K562 (cell line): ENCODE measurements around the gene CAV1. TPM values are rescaled to one million over a fixed set of nuclear protein-coding genes. Genes with fewer than 3 reads are reported as not detected.

ENCODE experiments used
- ADNP ChIP-seq: fragments of 200-800 bp; sonication (Bioruptor generic); IDR thresholded peaks from 2 replicates; pipeline ENCODE4 v1.6.1; 2016; ENCODE audit warnings: missing genetic modification characterization, missing compliant biosample characterization
- CC2D1A ChIP-seq: fragments of 450-650 bp; IDR thresholded peaks from 2 replicates; pipeline ENCODE4 v1.6.1; 2017; ENCODE audit warnings: mild to moderate bottlenecking
- CSDE1 ChIP-seq, 2 experiments: fragments of 450-650 bp; IDR thresholded peaks; 2 replicates each; pipeline ENCODE4 v1.6.1; 2016; ENCODE audit warnings: mild to moderate bottlenecking in 1 of 2
- E2F4 ChIP-seq: sonication (generic); formaldehyde crosslinking; IDR thresholded peaks from 2 replicates; pipeline ENCODE4 v1.8.0; 2022; ENCODE audit warnings: mild to moderate bottlenecking, low read depth, missing genetic modification reagents
- GABPA ChIP-seq: fragments of 200-800 bp; sonication (Bioruptor generic); conservative IDR thresholded peaks from 2 replicates; pipeline ENCODE4 v1.6.1; 2016; ENCODE audit warnings: low read depth, missing genetic modification characterization, missing compliant biosample characterization
- IRF2 ChIP-seq: sonication (generic); formaldehyde crosslinking; IDR thresholded peaks from 2 replicates; pipeline ENCODE4 v1.8.1; 2022; ENCODE audit warnings: mild to moderate bottlenecking, missing genetic modification reagents
- MNT ChIP-seq, 2 experiments: fragments of 450-650 bp; conservative IDR thresholded peaks; 2 replicates each; pipeline ENCODE4 v1.6.1; 2017; ENCODE audit warnings: mild to moderate bottlenecking in 2 of 2, moderate library complexity in 2 of 2
- NFYB ChIP-seq: IDR thresholded peaks from 2 replicates; pipeline ENCODE4 v1.6.1; 2011; ENCODE audit warnings: mild to moderate bottlenecking, moderate library complexity; ENCODE audit not compliant: insufficient read length; ENCODE audit errors: extremely low read depth
- POLR2B ChIP-seq: fragments of 450-650 bp; IDR thresholded peaks from 2 replicates; pipeline ENCODE4 v1.6.1; 2018; ENCODE audit warnings: low read depth; ENCODE audit not compliant: partially characterized antibody
- PTTG1 ChIP-seq: fragments of 450-650 bp; IDR thresholded peaks from 2 replicates; pipeline ENCODE4 v1.6.1; 2016; ENCODE audit warnings: low read depth, mild to moderate bottlenecking, missing genetic modification characterization, missing compliant biosample characterization
- SREBF2 ChIP-seq: sonication (generic); formaldehyde crosslinking; IDR thresholded peaks from 2 replicates; pipeline ENCODE4 v1.4.0; 2020; ENCODE audit warnings: mild to moderate bottlenecking, missing genetic modification reagents
- ZC3H8 ChIP-seq: fragments of 450-650 bp; IDR thresholded peaks from 2 replicates; pipeline ENCODE4 v1.6.1; 2017
- ZFP1 ChIP-seq: fragments of 450-650 bp; formaldehyde crosslinking; IDR thresholded peaks from 2 replicates; pipeline ENCODE4 v1.4.0; 2020; ENCODE audit warnings: mild to moderate bottlenecking, mixed read lengths
- ZFPM2 ChIP-seq: fragments of 250-450 bp; sonication (Bioruptor Pico); IDR thresholded peaks from 2 replicates; pipeline ENCODE4 v1.5.1; 2022; ENCODE audit warnings: mild to moderate bottlenecking
- ZNF778 ChIP-seq: fragments of 450-650 bp; formaldehyde crosslinking; IDR thresholded peaks from 2 replicates; pipeline ENCODE4 v1.4.0; 2020; ENCODE audit warnings: mild to moderate bottlenecking, moderate library complexity
- polyA plus RNA-seq, 8 experiments: library from polyadenylated mRNA; depleted of rRNA in 4 of 8; stranded (reverse) in 5 of 8; unstranded in 3 of 8; fragments of >200 nt; fragmentation: Nextera tagmentation in 2 of 8; fragmentation: Illumina TruSeq in 1 of 8; extraction: Ambion mirVana in 2 of 8; extraction: Trizol in 1 of 8; gene quantifications; 2 replicates each; pipeline versions ENCODE4 v1.2.1 to v1.2.3, GENCODE V29; 2011 to 2014; ENCODE audit warnings: inconsistent platforms in 1 of 8, missing spikeins in 1 of 8
- total RNA-seq, 7 experiments: library from RNA; depleted of rRNA in 6 of 7; stranded (reverse); fragments of >200 nt in 6 of 7; fragmentation: Illumina TruSeq in 2 of 7; extraction: Trizol in 2 of 7; gene quantifications; 2 replicates each; pipeline versions ENCODE4 v1.2.1 to v1.2.3, GENCODE V29; 2011 to 2021; ENCODE audit warnings: low replicate concordance in 1 of 7
- TF ChIP-seq, protein P1 (sequence below): sonication (generic); formaldehyde crosslinking; IDR thresholded peaks from 2 replicates; pipeline ENCODE4 v1.8.0; 2022; ENCODE audit warnings: mild to moderate bottlenecking, missing genetic modification reagents
- TF ChIP-seq, protein P2 (sequence below), 2 experiments: fragments of 450-650 bp in 1 of 2; sonication (generic) in 1 of 2; formaldehyde crosslinking in 1 of 2; IDR thresholded peaks in 1 of 2; conservative IDR thresholded peaks in 1 of 2; 2 replicates each; pipeline versions ENCODE4 v1.6.1 to v1.8.1; 2016 to 2023; ENCODE audit warnings: mild to moderate bottlenecking in 2 of 2, moderate library complexity in 2 of 2, inconsistent platforms in 1 of 2, missing genetic modification reagents in 1 of 2
- TF ChIP-seq, protein P3 (sequence below): fragments of 450-650 bp; IDR thresholded peaks from 2 replicates; pipeline ENCODE4 v1.6.1; 2017; ENCODE audit warnings: mild to moderate bottlenecking, moderate library complexity

CAV1 gene
- total and polyA plus RNA-seq, 9 of the 15 experiments (the other 6 are each of a cell fraction or from before 2014, with no cell fraction given): 0.08 to 1.5 (median 0.63) TPM

DNA sequence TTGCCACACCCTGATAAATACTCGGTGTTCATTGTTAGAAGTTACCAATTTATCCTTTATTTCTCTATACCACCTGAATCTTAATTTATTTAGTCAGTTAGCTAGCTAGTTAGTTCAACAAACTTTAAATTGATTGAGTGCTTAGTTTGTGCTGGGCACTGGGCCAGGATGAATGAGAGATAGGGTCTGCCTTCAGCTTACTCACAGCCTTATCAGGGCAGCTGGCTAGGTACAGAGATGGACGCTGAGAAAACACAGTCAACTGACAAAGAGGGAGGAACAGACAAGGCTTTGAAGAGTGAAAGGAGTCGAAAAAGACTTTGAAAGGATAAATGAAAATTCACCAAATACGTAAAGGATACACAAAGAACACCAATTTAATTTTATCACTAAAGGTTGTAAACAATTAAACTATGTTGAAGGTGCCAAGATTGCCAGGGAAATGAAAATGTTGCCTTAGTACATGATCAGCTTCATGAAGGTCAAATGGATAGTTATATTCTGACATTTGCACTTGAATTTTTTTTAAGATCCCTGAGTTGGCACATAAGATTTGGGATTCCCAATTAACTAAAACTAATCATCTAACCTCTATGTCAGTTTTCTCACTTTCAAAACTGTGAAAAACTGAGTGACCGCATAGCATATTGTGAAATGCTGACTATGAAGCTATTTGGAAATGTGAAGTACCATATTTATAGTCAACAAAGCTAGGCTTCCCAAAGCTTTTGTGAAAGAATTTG is 23.2 kb upstream of the CAV1 start (continued):
- TF ChIP-seq, protein P1, sequence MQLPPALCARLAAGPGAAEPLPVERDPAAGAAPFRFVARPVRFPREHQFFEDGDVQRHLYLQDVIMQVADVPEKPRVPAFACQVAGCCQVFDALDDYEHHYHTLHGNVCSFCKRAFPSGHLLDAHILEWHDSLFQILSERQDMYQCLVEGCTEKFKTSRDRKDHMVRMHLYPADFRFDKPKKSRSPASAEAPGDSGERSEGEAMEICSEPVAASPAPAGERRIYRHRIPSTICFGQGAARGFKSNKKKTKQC (CRISPR knock-in tag): no peak
- TF ChIP-seq POLR2B: no peak
- TF ChIP-seq SREBF2 (CRISPR knock-in tag): no peak
- TF ChIP-seq E2F4 (CRISPR knock-in tag): no peak
- TF ChIP-seq ADNP (tag): peak; percentile 74; the same call in 1 of the 2 replicates
- no peak for TF ChIP-seq CSDE1 (IDR thresholded peaks at IDR 0.05)
- no peak for TF ChIP-seq ZNF778
- no peak for TF ChIP-seq ZFP1 (CRISPR knock-in tag)
- peak; percentile 10 to 62; a peak in 2 of 4 replicates for TF ChIP-seq MNT (conservative IDR thresholded peaks at IDR 0.05)
- TF ChIP-seq NFYB: no peak
- TF ChIP-seq, protein P2, sequence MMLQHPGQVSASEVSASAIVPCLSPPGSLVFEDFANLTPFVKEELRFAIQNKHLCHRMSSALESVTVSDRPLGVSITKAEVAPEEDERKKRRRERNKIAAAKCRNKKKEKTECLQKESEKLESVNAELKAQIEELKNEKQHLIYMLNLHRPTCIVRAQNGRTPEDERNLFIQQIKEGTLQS (IDR thresholded peaks at IDR 0.05): peak; percentile 65; the same call in 1 of the 2 replicates
- TF ChIP-seq, protein P2 (CRISPR knock-in tag; conservative IDR thresholded peaks at IDR 0.05): peak; percentile 80
- no peak for TF ChIP-seq ZC3H8
- TF ChIP-seq, protein P3, sequence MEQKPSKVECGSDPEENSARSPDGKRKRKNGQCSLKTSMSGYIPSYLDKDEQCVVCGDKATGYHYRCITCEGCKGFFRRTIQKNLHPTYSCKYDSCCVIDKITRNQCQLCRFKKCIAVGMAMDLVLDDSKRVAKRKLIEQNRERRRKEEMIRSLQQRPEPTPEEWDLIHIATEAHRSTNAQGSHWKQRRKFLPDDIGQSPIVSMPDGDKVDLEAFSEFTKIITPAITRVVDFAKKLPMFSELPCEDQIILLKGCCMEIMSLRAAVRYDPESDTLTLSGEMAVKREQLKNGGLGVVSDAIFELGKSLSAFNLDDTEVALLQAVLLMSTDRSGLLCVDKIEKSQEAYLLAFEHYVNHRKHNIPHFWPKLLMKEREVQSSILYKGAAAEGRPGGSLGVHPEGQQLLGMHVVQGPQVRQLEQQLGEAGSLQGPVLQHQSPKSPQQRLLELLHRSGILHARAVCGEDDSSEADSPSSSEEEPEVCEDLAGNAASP: no peak
- no peak for TF ChIP-seq PTTG1 (tag)
- TF ChIP-seq IRF2 (CRISPR knock-in tag): no peak
- no peak for TF ChIP-seq ZFPM2 (CRISPR knock-in tag)
- TF ChIP-seq CC2D1A: peak; percentile 61; the same call in 1 of the 2 replicates
- no peak for TF ChIP-seq GABPA
